ENCODE data around the gene CPEB4.

Gene CPEB4

DNA sequence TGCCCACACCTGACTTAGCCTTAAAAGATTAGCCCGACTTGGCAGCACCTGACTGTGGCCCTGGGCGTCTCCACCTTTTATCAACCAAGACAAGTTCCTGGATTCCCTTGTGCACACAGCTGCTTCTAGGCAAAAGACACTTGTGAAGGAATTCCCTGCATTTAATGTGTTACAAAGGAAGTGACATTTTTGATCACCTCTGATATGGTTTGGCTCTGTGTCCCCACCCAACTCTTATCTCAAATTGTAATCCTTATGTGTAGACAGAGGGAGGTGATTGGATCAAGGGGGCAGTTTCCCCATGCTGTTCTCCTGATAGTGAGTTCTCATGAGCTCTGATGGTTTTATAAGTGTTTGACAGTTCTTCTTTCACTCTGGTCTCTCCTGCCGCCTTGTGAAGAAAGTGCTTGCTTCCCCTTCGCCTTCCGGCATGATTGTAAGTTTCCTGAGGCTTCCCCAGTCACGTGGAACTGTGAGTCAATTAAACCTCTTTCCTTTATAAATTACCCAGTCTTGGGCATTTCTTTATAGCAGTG lies 2.6 kb upstream of the CPEB4 start:
- peak; percentile 90 for DNase-seq

DNA sequence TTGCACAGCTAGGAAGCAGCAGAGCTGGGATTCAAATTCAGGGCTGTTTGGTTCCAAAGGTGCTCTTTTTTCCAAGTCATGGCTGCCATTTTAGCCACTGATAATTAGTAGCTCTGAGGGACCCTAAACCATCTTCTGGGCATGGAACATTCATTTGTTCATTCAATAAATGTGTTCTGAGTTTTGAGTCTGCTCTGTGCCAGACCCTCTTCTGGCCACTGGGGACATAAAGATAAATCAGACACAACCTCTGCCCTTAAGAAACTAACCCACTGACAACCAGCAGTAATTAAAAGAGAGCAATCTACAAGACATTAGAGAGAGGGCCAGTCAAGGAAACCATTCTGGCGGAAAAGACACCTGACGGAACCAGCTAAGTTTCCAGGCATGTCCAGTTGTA lies 2.0 kb upstream of the CPEB4 start:
- no peak for DNase-seq

DNA sequence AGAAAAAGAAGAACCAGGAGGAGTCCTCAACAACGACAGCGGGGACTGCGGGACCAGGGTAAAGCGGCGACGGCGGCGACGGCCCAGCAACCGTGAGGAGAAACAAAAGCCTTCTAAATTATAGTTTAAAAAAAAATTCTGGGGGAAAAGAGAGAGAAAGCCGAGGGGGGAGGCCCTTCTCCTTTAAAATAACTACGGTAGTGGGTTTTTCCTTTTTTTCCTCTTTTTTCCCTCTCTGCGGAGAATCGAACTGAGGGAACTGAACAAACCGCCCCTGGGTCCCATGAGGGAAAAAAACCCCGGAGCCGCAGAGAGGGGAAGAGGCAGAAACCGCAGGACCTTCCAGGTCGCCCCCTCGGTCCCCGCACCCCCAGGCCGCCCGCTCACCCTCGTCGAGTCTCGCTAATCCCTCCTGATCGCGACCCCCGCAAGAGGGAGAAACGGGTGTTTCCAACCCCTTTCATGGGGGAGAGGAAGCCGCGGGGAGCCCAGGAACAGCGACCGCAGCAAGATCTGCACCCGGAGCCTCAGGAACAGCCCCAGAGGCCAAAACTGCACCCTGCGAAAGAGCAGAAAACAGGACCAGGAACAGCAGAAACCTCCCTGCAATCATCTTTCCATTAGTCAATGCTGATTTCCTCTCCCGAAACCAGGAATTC lies 453 bp downstream of the CPEB4 start:
- peak; percentile 51 for DNase-seq

DNA sequence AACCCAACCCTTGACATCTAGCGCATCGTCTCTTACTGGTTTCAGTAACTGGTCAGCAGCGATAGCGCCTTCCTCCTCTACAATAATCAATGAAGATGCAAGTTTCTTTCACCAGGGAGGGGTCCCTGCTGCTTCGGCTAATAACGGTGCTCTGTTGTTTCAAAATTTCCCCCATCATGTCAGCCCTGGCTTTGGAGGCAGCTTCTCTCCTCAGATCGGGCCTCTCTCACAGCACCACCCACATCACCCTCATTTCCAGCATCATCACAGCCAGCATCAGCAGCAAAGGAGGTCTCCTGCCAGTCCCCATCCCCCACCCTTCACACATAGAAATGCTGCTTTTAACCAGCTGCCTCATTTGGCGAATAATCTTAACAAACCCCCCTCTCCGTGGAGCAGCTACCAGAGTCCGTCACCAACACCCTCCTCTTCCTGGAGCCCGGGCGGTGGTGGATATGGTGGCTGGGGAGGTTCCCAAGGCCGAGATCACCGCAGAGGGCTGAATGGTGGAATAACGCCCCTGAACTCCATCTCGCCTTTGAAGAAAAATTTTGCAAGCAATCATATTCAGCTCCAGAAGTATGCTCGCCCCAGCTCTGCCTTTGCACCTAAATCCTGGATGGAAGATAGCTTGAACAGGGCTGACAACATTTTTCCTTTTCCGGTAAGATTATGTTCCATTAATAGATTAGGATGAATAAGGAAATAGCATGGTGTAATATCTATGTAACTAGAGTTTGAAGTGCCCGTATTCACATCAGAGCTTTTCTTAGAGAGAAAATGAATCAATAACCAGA lies 2.2 kb downstream of the CPEB4 start:
- no peak for DNase-seq

DNA sequence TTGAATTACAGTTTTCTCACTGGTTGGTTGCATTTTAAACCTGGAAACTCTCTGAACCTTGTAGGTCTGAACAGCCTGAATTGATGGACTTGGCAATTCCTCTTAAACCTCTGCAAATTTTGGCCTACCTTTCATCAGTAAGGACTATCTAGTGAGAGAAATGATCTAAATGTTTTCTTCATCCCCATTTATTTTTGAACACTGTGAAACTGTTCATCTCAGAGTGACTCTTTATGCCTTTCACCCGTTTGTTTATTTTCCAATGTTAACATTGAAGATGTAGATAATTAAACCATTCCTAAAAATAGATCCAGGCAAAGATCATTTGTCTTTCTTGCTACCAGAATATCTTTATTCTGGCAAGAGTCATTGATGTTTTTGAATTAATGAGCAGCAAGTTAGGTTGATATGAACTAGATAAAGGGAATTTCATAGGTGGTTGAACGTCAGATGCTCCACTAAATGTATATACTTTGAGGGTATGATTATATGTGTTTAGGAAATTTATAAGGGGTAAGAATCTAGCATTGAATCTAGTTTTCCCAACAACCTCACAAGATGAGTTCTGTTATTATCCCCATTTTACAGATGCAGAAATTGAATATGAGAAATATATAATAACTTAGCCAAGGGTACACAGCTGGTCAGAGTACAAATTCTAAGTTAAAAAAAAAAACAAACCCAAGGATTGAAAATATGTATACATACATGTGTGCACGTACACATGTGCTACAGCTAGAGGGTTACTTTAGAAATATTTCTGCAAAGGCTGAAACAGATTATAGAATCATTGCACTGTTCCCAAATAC lies 3.4 kb downstream of the CPEB4 start:
- DNase-seq: no peak

DNA sequence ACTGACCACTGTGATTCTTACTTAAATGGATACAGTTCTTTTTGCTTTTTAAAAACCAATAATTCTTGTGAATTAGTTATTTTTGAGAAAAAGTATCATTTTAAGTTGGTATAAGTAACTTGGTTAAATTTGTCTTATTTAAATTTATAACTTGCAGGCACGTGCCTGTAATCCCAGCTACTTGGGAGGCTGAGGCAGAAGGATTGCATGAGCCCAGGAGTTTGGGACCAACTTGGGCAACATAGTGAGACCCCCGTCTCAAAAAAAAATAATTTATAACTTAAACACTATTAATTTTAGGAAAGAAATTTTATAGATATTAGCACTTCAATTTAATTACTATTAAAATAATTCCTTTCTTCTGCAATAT lies 5.0 kb downstream of the CPEB4 start:
- no peak for DNase-seq

DNA sequence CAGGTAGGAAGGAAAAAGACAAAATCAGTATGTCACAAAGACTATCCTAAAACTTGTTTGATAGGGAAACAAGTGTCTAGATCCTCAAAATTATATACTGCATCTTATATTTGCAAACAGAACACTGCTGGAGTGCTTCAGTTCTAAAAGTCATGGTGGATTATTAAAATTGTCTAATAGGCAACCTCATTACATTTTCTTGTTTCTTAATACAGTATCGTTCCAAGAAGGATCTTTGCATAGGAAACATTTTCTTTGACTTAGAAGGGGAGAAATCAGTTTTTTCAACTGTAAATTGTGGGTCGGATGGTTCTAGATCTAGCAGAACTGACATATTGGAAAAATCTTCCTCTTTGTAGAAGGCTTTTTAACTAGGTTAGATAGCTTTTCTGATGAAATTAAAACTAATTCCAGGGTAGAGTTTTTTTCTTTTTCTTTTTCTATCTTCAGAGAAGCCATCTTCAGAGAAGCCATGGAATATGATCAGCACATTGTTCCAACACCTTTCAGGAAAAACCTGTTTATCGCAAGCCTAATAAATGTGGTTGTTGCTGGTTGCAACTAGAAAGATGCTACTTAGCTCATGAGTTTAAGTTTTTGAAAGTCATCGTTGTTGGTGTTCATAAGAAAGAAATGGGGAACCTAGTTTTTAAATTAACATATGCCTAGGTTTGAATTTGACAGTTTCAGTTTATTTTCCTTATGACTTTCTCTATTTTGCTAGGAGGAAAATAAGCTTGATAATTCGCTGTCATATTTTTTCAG lies 7.4 kb downstream of the CPEB4 start:
- peak; percentile 41 for DNase-seq

DNA sequence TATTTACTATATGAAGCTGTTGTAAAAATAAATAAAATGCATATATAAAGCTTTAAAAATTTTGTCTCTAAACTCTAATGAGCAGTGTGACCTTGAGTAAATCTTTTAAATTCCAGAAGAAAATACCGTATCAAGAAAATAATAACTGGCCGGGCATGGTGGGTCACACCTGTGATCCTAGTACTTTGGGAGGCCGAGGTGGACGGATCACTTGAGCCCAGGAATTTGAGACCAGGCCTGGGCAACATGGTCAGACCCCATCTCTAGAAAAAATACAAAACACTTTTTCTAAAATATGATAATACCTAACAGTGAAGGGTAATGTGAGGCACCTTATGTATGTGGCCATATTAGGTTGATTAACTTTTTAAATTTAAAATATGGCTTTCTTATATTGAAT lies 8.5 kb downstream of the CPEB4 start:
- no peak for DNase-seq

DNA sequence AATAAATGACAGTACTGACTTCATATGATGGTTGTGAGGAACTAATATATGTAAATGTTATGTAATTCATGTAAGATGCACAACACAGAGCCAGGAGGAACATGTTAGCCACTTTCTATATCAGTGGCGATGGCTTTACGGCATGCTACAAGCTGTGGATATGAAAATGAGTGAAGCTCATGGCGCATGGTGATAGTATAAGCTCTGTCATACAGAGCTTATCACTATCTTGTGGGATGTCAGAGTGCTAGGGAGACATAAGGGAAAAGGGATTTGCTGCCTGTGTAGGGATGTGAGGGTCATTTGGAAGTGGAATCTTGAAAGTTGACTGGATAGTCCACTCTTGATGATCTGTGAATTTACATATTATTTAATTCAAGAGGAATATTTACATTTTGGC lies 13.6 kb downstream of the CPEB4 start:
- peak; percentile 33 for DNase-seq

DNA sequence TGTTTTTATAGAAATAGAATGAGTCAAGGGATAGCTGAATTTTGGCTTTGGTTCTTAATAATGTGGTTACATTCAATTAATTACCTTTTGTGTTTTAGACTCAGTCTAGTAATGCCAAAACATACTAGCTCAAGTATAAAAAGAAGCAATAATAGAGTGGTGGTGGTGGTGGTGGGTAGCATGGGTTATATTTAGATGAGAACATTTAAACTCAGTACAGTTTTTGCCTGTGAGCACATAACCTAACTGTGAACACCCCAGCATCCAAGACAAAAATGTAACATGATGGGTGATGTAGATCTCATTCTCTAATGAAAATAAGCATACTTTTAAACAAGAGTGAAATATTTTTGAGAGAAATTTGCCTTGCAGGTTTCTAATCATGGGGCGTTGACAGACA lies 14.2 kb downstream of the CPEB4 start:
- DNase-seq: no peak

DNA sequence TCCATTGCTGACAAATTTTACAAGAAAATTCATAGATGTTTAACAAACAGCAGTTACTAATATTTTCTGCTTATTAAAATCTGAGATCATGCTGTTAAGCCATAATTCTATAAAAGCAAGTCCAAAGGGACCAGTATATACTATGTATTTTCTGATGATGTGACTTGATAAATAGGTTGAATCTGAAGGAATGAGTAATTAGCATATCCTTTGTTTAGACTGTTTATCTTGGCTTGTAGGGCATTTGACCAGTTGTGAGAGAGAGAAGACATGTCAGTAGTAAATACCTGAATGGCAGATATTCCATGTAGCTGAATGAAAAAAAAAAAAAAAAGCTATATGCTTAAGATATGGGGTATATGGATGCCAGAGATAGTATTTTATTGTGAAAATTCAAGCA lies 14.6 kb downstream of the CPEB4 start:
- DNase-seq: no peak

DNA sequence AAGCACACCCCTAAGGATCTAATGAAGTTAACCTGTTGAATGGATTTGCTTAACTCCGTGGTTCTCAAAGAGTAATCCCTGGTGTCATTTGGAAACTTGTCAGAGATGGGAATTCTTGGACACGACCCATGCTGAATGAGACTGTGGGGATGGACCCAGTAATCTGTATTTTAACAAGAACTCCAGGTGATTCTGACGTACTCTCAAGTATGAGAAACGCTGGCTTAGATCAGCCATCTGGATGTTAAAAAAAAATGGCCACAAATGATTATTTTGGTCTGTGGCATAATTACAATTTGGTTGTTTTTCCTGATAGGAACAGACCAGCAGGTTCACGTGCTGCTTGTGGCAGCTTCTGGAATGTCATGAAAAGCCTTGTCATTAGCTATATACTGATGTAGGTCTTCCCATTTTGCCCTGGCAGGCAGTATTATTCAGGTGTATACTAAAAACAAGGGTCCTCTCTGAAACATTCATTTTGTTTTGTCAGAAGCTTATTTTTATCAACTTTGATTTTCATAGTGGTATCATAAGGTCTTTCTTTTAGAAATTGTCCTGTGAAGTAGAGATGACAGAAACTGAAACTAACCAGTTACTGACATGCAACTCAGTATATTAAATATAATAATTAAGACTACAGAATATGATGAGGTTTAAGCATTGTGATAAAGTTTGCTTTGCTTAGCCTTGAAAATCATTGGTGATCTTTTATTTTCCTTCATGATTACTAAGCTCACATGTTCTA lies 15.4 kb downstream of the CPEB4 start:
- peak; percentile 13 for DNase-seq

DNA sequence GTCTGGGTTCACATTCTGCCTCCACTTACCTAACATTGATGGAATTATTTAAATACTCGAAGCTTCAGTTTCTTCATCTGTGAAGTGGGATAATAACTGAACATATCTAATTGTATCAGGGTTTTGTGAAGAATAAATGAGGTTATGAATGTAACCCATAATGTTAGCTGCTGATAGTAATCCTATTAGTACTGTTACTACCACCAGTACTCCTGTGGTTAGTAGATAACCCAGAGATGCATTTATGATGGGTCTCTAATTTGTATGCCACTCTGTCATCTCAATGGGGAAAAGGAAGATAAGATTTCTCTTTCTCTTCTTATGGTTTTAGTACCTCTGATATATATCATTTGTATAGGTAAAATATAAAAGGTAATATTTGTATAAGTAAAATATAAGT lies 16.0 kb downstream of the CPEB4 start:
- no peak for DNase-seq

DNA sequence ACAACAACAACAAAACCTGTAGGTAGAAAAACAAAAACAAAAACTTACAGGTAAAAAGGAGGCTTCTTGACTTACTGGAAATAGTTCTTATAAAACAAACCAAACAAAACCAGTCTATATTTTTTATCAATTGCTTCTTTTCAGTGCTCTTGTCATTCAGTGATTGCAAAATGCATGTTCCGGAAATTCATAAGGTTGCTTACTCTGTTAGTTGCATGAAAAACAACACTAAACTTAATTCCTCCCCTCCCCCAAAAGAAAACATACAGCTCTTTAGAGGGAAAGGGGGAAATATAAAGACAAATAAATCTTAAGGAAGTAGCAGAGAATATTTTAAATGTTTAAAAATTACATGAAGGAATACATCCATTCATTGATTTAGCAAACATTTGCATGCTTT lies 19.1 kb downstream of the CPEB4 start:
- DNase-seq: peak; percentile 29

DNA sequence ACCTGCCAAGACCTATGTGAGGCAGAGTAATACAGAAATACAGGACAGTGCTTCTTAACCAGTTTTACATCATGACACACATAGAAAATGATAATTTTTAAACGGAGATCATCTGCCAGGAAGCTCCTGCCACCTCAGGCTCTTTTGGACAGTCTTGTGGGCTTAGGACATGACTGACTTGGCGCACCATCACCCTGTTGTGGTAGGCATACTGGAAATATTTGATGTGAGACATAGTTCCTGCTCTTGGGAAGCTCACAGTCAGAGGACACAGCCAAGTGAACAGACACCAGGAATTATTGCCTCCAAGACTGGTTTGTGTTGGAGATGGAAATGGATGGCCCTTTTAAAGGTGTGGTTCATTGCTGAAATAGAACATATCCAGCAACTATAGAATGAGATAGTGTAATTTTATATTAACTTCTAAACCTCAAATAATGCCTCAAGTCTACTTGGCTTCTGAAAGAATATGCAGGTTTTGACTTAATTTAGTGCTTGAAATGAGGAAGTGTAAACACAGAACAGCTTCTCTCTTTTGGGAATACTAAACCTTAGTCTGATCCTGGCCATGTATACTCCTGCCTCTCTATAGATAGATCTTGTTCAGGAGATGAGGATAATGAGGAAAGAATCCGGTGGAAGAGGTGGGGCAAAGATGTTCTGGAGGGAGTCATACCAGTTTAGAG lies 19.7 kb downstream of the CPEB4 start:
- DNase-seq: peak; percentile 19

DNA sequence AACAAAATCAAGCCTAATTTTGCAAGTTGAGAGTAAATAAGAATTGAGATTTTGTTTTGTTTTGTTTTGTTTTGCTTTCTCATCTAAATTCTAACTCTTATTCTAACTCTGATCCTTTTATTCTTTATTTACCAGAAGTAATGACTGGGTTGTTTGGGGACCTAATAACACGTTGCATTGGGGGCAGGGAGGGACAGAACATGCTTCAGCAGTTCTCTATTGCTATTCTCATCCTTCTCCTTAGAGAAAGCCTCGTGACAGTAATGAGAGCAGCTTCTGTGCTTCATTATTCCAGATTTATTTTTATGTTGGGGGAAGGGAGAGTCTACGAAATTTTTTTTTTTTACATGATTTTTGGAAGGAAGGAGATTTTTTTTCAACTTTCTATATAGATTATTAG lies 21.1 kb downstream of the CPEB4 start:
- peak; percentile 23 for DNase-seq

DNA sequence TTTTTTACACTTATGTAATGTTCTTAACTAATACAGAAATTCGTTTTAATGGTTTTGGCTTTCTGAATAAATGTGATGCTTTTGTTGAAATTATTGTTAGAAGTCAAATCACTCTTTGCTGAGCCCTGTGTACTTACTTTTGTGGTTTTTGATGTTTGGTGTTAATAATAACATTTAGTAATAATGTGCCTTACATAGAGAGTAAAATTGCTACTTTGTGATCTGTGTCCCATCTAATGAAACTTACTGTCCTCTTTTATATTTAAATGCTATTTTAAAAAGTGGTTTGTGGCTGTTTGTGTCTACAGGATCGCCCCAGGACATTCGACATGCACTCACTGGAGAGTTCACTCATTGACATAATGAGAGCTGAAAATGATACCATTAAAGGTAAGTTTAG lies 22.1 kb downstream of the CPEB4 start:
- DNase-seq: no peak

DNA sequence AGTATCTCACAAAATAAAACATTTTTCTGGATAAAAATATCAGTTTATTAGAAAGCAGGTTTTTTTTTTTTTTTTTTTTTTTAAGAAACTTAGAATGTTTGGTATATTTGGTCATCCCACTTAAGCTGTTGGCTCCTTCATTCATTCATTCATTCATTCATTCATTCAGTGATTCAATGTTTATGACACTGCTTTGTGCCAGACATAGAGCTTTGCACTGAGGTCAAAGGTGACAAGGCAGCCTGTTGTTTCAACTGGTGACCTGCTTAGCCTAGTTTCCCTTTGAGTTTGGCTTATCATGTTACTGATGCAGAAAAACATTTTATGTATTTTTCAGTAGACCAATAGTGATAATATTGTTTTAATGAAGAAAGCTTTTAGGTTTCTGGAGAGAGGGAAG lies 23.5 kb downstream of the CPEB4 start:
- DNase-seq: no peak

DNA sequence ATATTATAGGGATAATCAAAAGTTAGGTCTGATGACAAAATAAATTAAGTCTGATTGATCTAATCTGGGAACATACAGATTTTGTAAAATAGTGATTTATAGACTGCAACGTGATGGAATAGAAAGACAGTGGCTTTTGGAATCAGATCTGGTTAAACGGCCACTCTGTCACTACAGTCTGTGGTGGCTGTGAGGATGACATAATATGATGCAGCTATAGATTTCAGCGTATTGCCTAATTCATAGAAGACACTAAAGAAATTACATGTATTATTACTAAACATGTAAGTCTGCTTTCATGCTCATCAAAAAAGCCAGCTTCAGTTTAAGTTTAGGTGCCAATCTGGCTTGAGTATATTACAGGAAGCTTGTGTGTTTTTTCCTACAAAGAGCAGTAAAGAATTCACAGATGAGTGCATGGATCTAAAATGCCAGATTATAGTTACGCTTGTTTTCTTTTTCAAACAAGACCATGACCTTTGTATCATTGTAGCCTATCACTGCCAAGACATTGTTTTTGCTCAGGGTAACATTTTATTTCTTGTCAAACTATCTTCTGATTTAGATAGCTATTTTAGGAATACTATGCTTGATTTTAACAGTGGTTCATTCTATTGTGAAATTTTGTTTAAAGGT lies 25.7 kb downstream of the CPEB4 start:
- DNase-seq: peak; percentile 84

DNA sequence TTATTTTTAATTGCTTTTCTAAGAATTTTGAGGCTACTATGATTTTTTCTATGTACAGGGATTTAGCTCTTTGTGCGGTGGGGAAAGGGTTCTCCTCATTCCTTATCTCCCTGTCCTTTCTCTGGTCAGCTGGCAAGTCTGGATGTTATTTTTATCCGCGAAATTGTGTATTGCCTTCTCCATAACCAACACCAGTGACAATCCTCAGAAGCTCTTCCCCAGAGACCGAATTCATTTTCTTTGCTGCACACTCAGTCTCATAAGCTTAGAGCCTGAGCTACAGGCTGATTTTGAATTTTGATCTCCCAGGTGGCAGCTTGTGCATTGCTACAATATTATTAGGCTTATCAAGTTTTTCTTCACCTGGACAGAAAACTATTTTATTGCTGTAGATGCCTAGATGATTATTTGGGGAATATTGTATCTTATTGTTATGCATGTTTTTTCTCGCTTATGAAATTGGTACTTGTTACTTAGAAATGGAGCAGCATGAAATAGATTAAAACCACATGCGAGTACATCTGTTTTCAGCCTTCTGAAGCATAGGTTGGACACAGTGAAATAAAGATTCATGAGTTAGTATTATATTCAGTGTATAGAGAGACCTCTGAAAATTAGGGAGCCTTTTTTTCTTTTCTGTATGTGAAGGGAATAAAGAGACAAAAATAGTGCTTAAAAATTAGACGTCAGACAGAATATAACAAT lies 27.3 kb downstream of the CPEB4 start:
- no peak for DNase-seq
